AG10803 (cell line): ENCODE measurements around the gene FAM107B.

ENCODE experiments used
- DNase-seq: peaks from one replicate; pipeline ENCODE4 v3.0.0; 2010; ENCODE audit warnings: low read depth
- H3K4me3 ChIP-seq: 2 replicates; pipeline ENCODE4 v1.5.1; 2011; ENCODE audit warnings: mild to moderate bottlenecking, low read length, control low read depth
- TF ChIP-seq, protein P1 (sequence below): conservative IDR thresholded peaks from 2 replicates; pipeline ENCODE4 v1.5.1; 2011; ENCODE audit warnings: mild to moderate bottlenecking, low read length, control low read depth, inconsistent platforms

FAM107B gene

GRCh38 chr10:14485986-14486385 lies 288.7 kb downstream of the FAM107B start:
- TF ChIP-seq, protein P1, sequence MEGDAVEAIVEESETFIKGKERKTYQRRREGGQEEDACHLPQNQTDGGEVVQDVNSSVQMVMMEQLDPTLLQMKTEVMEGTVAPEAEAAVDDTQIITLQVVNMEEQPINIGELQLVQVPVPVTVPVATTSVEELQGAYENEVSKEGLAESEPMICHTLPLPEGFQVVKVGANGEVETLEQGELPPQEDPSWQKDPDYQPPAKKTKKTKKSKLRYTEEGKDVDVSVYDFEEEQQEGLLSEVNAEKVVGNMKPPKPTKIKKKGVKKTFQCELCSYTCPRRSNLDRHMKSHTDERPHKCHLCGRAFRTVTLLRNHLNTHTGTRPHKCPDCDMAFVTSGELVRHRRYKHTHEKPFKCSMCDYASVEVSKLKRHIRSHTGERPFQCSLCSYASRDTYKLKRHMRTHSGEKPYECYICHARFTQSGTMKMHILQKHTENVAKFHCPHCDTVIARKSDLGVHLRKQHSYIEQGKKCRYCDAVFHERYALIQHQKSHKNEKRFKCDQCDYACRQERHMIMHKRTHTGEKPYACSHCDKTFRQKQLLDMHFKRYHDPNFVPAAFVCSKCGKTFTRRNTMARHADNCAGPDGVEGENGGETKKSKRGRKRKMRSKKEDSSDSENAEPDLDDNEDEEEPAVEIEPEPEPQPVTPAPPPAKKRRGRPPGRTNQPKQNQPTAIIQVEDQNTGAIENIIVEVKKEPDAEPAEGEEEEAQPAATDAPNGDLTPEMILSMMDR, result no peak
- DNase-seq, result peak; percentile 47
- no peak overlapping the region for H3K4me3 ChIP-seq

DNA sequence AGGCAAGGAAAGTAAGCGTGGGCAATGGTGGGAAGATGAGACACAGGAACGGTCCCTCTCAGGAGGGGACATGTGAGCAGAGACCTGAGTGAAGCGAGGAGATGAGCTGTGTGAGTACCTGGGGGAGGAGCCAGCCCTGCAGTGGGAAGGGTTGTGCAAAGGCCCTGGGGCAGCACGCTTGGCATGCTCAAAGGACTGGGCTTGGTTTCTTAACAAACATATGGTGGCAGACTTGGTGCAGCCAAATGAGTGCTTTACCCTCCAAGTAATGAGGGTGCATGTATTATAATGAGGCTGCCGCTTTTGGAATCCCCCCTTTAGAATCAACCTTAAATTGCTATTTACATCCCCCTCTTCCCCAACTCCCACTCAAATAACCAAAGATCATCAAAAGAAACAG lies 291.3 kb downstream of the FAM107B start:
- no peak overlapping the region for H3K4me3 ChIP-seq
- DNase-seq, result no peak
- TF ChIP-seq, protein P1, result no peak

GRCh38 chr10:14481752-14482151 lies 292.9 kb downstream of the FAM107B start:
- no peak for DNase-seq
- no peak overlapping the region for H3K4me3 ChIP-seq
- TF ChIP-seq, protein P1, result no peak

DNA sequence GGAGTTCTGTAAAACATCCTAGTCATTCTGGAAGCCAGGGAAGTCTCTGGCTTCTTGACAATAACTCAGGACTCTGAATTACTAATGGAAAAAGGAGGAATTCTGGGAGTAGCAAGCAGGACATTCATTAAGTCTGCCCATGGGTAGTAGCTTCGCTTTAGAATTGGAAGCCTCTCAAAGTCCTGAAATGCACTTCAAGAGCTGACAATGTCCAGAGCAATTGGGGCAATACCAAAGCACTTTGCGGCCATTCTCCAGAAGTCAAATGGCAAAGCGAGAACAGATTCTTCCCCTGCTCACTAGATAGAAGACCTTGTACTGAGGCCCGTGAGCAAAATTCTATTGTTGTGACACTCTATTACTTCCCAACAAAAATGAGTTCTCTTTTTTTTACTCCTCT lies 293.7 kb downstream of the FAM107B start:
- DNase-seq, result no peak
- TF ChIP-seq, protein P1, result no peak

GRCh38 chr10:14478604-14479003 lies 296.1 kb downstream of the FAM107B start:
- peak; percentile 84 for DNase-seq
- no peak overlapping the region for H3K4me3 ChIP-seq
- TF ChIP-seq, protein P1, result peak; percentile 85

More for the DNA sequence above, 293.7 kb downstream of the FAM107B start:
- H3K4me3 ChIP-seq, result no peak overlapping the region

DNA sequence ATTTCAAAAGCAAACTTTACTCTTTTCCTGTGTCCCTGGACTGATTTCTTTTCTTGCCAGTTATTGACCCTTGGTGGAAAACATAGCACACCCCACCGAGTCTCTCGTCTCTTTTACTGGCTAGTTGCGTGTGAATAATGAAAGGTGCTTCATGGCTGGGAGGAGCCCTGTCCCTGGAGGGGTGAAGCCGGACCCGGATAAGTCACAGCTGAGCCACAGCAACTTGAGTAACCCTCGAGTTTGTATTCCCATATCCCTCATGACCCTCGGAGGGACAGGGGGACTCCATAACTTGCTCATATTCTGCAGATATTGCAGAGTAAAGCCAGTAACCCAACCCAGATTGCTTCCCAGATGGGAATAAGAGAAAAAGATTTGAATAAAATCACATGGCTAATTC lies 296.5 kb downstream of the FAM107B start:
- TF ChIP-seq, protein P1, result no peak
- no peak overlapping the region for H3K4me3 ChIP-seq
- DNase-seq, result no peak

DNA sequence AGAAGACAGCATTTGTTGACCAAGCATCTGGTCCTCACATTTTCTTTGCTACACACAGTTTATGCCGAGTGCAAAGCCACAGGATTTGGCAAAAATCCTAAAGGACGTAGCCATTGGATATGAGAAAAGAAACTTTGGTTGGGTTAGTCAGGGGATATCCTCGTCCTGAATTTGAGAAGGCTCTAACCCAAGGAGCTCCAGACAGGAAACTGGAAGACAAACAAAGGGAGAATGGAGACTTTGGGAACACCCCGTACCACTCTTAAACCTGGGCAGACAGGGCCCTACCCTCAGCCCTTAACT lies 297.3 kb downstream of the FAM107B start:
- peak; percentile 94 for DNase-seq
- TF ChIP-seq, protein P1, result no peak
- H3K4me3 ChIP-seq, result no peak overlapping the region
